ENCODE data around the gene SLC39A11. TPM values are rescaled to one million over a fixed set of nuclear protein-coding genes. Genes with fewer than 3 reads are reported as not detected.

SLC39A11 gene
- total RNA-seq, 1 experiment from 2014 or later: 24.8 TPM

DNA sequence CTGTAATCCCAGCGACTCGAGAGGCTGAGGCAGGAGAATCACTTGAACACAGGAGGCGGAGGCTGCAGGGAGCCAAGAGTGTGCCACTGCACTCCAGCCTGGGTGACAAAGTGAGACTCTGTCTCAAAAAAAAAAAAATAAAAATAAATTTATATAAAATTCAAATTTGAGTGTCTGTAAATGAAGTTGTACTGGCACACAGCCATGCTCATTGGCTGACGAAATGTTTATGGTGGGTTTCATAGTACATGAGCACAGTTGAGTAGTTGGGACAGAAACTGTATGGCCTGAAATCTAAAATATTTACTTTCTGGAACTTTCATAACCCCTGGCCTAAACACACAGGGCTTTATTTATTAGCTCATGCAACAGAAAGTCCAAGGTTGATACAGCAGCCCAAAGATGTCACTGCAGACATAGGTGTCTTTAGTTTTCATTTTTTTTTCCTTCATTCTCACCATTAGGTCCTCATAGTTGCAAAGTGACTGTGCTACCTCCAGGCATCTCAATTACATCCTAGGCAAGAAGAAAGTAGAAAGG is 355.3 kb downstream of the SLC39A11 start:
- DNase-seq (ENCODE audit: low read depth): no peak
- in situ Hi-C loops (cut with HindIII; ENCODE audit: low pct_unique_long_range_greater_than_20kb, low sequenced_read_pairs): no loop called here

DNA sequence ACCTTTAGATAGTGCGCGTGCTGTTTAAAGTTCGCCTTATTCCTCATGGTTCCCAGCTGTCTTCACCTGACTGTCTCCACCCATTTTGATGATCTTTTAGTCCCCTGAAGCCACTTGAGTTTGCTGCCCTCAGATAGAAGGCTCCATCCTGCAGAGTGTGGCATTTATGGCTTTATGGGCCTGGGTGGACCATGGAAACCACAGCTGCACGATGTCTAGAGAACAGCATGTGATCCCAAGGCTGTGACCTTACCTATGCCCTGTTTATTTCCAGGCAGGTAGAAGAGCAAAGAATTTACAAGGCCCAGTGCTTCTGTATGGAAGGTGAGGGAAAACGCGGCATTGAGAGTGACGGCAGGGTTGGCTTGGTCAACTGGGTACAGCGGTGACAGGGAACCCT is 356.9 kb downstream of the SLC39A11 start:
- in situ Hi-C loops (cut with HindIII; ENCODE audit: low pct_unique_long_range_greater_than_20kb, low sequenced_read_pairs): no loop called here
- no peak for DNase-seq (ENCODE audit: low read depth)

DNA sequence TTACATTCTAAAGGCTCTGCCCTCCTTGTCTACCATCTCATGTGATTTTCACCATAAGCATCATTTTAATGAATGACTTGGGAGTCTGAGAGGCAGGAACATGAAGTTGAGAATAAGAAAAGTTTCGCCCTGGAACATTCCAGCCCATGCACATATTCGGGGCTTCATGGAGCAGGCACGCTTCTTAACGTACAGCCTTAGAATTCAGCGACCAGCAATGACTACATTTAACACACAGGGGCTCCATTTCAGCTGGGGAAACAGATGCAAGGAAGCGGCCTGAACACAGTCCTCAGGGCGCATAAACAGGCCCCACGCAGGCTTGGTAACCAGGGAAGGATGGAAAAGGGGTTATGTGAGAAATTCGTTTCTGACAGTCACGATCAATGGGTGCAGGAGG is 357.4 kb downstream of the SLC39A11 start:
- in situ Hi-C loops (cut with HindIII; ENCODE audit: low pct_unique_long_range_greater_than_20kb, low sequenced_read_pairs): no loop called here
- no peak for DNase-seq (ENCODE audit: low read depth)

DNA sequence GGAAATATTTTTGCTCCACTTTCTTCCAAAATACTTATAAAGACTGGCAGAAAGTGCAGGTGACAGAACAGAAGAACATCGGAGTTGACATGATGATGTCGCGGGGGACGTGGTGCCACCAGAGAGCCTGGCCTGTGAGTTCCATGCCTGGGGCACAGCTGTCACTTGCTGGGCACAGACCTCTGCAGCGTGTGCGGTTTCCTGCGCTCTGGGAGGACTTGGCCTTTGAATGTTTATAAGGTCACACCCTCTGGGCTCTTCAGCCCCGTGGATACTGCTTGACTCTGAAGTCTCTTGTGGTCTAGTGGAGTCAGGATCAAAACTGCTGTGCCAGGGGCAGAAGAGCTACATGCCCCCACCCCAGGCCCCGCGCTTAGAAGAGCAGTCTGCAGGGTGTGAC is 357.9 kb downstream of the SLC39A11 start:
- in situ Hi-C loops (cut with HindIII; ENCODE audit: low pct_unique_long_range_greater_than_20kb, low sequenced_read_pairs): no loop called here
- DNase-seq (ENCODE audit: low read depth): no peak

DNA sequence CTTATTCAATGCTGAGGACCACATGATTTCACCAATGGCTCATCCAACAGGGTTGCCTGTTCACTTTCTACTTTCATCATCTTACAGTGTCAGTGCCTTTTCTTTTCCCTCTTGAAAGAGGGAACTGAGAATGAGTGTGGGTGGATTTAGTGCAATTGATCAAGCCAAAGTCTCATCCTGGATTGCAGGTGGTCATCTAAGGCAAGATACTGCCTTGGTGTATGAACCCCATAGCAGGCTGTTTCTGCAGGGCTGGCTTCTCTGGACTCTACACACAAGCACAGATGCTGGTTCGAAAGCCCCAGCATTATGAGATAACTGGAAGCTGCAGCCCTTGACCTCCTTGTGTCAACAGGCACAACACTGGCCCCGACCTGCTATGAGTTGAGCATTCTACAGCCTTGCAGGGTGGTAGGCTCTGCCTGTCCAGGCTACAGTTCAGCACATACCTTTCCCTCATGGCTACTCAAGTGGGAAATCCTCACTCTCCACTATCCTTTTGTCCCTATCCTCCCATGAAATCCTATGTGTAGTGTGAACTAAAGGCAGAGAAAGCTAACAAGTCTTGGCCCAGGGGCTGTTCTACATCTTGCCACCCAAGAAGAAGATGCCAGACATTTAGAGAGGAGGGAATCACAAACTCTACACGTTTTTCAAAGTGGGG is 358.7 kb downstream of the SLC39A11 start:
- in situ Hi-C loops (cut with HindIII; ENCODE audit: low pct_unique_long_range_greater_than_20kb, low sequenced_read_pairs): no loop called here
- no peak for DNase-seq (ENCODE audit: low read depth)

DNA sequence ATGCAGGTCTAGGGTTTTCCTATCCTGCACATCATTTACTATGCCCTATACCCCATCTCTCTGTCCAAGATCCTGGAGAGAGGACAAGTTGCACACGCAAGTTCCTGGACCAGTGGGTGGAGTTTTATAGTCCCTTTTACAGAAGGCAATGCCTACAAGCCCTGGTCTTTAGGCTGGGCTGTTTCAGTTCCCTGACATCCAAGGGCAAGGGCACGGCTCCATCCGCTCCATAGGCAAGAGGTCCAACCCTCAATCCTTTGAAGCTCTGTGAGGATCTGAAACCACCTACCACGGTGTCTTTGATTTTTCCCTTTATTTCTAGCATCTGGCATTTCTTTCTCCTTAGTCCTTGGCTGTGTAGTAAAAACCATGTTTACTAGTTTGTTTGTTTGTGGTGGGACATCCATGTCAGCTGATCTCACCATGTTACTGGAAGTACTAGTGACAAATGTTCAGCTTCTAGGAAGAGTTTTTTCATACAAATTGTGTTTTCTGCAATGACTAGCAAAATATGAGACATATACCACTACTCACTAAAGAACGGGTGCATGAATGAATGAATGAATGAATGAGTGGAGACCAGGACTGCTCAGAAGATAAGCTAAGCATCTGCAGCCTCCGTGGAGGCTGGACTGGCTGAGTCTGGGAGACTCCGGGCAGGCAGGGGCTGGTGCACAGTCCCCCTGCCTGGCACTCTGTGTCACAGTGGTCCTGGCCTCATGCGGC is 359.4 kb downstream of the SLC39A11 start:
- in situ Hi-C loops (cut with HindIII; ENCODE audit: low pct_unique_long_range_greater_than_20kb, low sequenced_read_pairs): no loop called here
- no peak for DNase-seq (ENCODE audit: low read depth)

DNA sequence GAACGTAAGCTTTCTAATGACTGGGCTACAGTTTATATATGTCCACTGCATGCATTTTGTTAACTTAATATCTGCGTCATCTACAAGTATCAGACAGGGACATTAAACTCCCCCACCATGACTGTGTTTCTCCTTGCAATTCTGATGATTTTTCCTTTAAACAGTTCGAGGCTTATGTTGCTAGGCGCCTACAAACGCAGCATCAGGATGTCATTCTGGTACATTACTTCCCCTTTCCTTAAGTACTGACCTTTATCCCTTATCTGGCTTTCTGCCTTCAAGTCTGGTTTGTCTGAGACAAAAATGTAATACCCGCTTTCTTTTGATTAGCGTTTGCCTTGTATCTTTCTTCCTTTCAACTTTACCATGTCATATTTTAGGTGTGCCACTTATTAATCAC is 362.4 kb downstream of the SLC39A11 start:
- in situ Hi-C loops (cut with HindIII; ENCODE audit: low pct_unique_long_range_greater_than_20kb, low sequenced_read_pairs): no loop called here
- DNase-seq (ENCODE audit: low read depth): peak; percentile 10

DNA sequence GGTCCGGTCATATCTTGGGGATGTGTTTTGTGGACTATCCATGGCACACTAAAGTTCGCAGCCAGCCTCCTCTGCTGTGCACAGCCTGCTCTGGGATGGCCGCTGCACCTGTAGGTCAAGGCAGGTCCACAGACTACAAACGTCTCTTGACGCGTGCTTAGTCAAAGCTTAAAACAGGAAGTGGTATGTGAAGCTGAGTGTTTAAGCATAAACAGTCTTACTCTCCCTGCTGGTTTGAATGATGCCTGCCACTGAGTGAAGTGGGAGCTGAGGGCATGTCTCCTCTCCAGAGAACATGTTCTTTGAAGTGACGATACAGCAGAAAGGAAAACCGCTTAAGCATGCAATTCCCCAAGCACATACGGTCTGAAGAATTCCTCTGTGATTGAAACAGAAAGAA is 365.6 kb downstream of the SLC39A11 start:
- peak; percentile 14 for DNase-seq (ENCODE audit: low read depth)
- in situ Hi-C loops (cut with HindIII; ENCODE audit: low pct_unique_long_range_greater_than_20kb, low sequenced_read_pairs): no loop called here

DNA sequence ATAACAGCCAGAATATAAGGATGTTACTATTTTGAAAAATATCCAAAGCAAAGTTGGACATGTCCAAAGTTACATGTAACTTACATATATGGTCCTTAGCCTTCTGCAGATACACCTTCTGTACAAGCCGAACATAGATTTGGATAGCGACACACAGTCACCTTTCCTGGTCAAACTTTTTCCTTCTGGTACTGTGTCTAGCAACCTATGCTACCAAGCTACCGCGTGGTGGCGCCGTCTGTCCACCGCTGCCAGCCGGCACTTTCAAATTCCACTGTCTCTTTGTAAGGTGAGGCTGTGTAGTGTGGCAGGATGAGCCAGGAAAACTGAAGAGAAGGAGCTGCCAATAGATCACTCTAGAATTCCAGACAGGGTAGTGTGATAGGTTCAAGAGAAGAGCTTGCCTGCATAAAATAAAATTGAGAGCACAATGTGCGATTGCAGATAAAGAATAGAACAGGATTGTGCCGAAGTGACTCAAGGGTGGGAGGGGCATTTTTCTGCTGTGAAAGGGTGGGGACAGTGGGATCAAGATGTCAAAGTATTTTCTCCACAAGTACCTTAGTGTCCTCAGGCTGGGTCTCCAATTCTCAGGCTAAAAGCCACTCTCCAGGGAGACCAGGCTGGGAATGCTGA is 366.9 kb downstream of the SLC39A11 start:
- DNase-seq (ENCODE audit: low read depth): peak; percentile 66
- in situ Hi-C loops (cut with HindIII; ENCODE audit: low pct_unique_long_range_greater_than_20kb, low sequenced_read_pairs): no loop called here

DNA sequence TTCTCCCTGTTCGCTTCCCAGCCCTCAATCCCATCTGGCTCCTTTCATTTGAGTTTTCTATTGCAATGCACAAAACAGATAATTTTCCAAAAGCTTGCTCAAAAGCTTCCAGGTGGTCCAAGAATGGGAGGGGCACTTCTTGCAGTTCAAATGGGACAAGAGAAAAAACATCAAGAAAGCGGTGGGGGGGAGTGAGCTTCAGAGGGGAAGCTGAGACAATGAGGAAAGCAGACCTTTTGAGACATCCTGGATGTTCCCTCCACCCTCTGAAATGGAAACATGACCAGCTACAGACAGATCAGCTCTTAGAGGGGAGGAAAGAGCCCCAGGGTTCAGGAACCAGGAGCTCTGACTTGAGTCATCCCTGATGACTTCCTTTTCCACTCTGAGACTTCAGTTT is 368.2 kb downstream of the SLC39A11 start:
- in situ Hi-C loops (cut with HindIII; ENCODE audit: low pct_unique_long_range_greater_than_20kb, low sequenced_read_pairs): no loop called here
- DNase-seq (ENCODE audit: low read depth): no peak

DNA sequence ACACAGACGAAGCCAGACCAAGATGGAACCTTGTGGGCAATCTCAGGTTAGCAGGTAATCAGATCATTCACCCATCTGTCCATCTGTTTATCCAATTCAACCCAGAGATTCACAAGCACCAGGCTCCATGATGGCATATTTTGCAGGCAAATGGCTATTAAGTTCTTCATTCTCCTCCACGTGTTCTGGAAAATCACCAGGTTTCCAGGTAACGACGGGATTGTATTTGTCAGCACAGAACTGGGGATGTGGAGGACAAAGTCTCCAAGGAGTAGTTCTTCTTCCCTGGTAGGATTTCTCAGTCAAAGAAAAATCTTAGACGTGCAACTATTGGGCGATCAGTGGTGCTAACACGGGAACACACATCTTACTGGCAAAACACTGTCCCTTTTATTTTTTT is 368.8 kb downstream of the SLC39A11 start:
- no peak for DNase-seq (ENCODE audit: low read depth)
- in situ Hi-C loops (cut with HindIII; ENCODE audit: low pct_unique_long_range_greater_than_20kb, low sequenced_read_pairs): no loop called here

DNA sequence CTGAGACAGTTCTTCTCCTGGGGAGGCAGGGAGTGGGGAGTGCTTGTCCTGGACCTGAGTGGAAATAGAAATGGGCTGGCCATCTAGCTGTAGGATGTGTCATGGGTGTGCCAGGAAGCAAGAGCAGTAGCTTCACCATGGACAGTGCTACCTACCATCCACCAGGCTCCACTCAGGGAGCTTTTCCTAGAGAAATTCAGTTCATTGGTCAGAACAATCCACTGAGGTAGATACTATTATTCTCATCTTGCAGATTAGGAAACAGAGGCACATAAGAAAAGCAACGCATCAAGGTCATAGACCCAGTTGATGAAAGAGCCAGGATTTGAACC is 372.0 kb downstream of the SLC39A11 start:
- in situ Hi-C loops (cut with HindIII; ENCODE audit: low pct_unique_long_range_greater_than_20kb, low sequenced_read_pairs): no loop called here

DNA sequence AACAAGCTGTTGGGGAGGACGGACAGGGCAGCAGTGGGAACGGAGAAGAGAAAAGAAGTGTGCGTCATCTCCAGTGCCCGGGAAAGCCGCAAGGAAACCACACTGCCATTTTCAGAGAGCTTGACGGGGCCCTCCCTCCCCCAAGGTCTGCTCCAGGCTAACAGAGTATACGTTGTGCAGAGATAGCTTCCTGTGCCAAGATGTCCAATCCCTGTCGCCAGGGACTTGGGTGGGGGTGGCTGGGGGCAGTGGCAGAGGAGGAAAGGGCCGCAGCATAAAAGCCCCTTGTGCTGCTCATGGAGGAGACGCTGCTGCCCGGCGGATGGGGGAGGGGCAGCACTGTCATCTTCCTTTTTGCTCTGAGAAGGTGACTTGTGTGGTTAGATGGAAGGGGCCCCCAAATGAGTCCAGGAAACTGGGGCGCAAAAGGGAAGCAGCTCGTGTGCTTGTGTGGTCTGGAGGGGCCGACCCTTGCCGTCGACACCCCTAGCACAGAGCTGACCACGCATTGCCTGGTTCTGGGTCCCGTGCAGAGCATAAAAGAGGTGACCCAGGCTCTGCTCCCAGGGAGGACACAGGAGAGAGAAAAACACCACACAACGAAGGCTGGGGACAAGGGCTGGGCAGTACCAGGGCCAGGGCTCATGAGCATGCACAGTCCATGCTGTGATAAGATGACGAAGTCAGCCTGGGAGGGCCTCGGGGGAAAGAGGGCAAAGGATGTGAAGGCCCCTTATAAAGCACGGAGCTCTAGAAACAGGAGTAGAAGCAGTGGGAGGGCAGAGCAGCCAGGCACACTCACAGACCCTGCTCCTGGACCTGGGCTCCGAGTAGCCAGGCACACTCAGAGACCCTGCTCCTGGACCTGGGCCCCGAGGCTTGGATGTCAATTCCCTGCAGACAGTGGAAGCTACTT is 372.7 kb downstream of the SLC39A11 start:
- in situ Hi-C loops (cut with HindIII; ENCODE audit: low pct_unique_long_range_greater_than_20kb, low sequenced_read_pairs): loop anchor here (10.0 kb wide), 1 partner anchor 115 kb away; no protein-coding TSS in a partner anchor
- no peak for DNase-seq (ENCODE audit: low read depth)

More for the DNA sequence above, 372.0 kb downstream of the SLC39A11 start:
- no peak for DNase-seq (ENCODE audit: low read depth)

DNA sequence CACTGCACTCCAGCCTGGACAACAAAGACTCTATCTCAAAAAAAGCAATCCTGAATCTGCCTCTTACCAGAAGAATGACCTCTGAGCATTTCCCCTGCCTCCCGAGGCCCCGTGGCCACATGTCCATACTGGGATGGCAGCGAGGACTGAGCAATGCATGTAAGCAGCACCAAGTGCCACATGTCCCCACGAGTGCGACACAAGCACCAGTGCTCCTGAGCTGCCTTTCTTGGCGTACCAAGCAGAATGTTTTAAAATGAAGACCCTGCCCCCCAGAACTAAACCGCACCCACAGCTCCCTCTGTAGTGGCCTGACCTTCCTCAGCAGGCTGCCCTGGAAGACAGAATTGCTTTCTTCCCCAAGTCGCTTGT is 373.3 kb downstream of the SLC39A11 start:
- DNase-seq (ENCODE audit: low read depth): no peak
- in situ Hi-C loops (cut with HindIII; ENCODE audit: low pct_unique_long_range_greater_than_20kb, low sequenced_read_pairs): loop anchor here (10.0 kb wide), 1 partner anchor 114 kb away; no protein-coding TSS in a partner anchor

DNA sequence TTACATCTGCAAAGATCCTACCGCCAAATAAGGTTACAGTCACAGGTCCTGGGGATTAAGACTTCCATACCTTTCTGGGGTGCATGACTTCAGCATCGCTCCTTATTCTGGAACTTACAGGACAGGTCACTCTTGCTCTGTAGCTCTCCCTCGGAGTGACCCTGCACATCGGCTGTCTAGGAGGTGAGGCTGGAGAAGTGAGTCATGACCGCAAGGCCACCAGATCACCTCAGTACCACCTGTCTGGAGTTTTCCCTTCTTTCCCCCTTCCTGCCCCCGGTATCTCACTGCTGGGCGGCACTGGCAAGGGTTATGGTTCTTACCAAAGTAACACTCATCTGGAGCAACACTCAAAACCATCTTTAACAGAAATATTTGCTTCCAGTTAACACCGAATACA is 374.8 kb downstream of the SLC39A11 start:
- DNase-seq (ENCODE audit: low read depth): peak; percentile 65
- in situ Hi-C loops (cut with HindIII; ENCODE audit: low pct_unique_long_range_greater_than_20kb, low sequenced_read_pairs): loop anchor here (10.0 kb wide), 1 partner anchor 113 kb away; no protein-coding TSS in a partner anchor

DNA sequence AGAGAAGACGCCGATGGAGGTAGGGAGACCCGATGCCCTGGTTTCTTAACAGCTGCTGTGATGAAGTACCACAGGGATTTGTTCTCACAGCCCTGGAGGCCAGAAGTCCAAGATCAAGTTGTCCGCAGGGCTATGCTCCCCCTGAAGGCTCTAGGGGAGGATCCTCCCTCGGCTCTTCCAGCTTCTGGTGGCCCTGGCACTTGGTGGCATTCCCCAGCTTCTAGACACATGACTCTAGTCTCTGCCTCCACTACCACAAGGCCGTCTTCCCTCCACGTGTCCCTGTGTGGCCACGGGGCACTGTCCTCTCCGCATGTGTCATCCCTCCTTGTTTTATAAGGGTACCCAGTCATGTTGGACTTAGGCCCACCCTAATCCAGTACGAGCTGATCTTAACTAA is 375.2 kb downstream of the SLC39A11 start:
- in situ Hi-C loops (cut with HindIII; ENCODE audit: low pct_unique_long_range_greater_than_20kb, low sequenced_read_pairs): loop anchor here (10.0 kb wide), 1 partner anchor 112 kb away; no protein-coding TSS in a partner anchor
- no peak for DNase-seq (ENCODE audit: low read depth)

DNA sequence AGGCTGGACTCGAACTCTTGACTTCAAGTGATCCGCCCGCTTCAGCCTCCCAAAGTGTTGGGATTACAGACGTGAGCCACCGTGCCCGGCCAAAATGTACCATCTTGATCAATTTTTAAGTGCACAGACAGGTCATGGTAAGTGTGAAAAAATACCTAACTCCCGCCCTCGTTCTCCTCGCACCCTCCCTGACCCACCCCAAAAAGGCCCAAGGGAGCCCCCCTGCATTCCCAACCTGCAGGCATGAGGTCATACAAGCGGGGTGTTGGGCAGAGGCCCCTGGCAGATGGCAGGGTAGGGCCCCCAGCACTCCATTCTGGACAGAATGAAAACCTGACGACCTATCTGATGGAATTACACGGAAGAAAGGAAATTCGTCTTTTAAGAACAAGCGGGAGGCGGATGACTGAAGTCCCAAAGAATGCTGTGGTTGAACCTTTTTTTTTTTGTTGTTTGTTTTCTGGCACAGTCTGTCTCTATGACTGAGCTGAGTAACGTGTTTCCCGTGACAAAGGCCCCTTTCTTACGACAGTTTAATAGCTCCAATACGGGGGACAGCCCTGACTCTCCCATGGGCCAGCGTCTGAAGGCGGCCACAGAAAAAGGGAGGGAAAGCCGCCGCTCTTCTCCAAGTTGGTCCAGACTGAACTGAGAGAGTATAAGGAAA is 376.4 kb downstream of the SLC39A11 start:
- in situ Hi-C loops (cut with HindIII; ENCODE audit: low pct_unique_long_range_greater_than_20kb, low sequenced_read_pairs): loop anchor here (10.0 kb wide), 1 partner anchor 111 kb away; no protein-coding TSS in a partner anchor
- peak; percentile 98 for DNase-seq (ENCODE audit: low read depth)
